IMR-90 (cell line): ENCODE measurements around the gene PLCH2. TPM values are rescaled to one million over a fixed set of nuclear protein-coding genes. Genes with fewer than 3 reads are reported as not detected.
A peak's percentile ranks its signal among the peaks of the same experiment; 100 is the strongest.

ENCODE experiments used
- ATAC-seq: fragments of 200-7000 bp; cut with Tn5 transposase; 2 replicates; pipeline ENCODE4 v1.9.1; 2020; ENCODE audit warnings: low read depth, mild to moderate bottlenecking, moderate library complexity
- BruUV-seq: library from RNA; stranded (reverse); fragments of 400-500 nt; replicated peaks from 2 replicates; lab custom pipeline; 2021; lab: Mats Ljungman, UMichigan
- CTCF ChIA-PET: fragments of 300-600 bp; formaldehyde crosslinking; extraction: SDS; loops from one replicate; lab custom pipeline; 2021; ENCODE audit warnings: antibody characterized with exemption; lab: Yijun Ruan, JAX
- POLR2A ChIA-PET: fragments of 300-600 bp; sonication (Branson Sonifier 250); formaldehyde crosslinking; loops from one replicate; lab custom pipeline; 2022; ENCODE audit warnings: antibody characterized with exemption; ENCODE audit not compliant: unreplicated experiment; lab: Charles Lee
- DNase-seq: peaks from one replicate; pipeline ENCODE4 v3.0.0; 2013
- H2AFZ ChIP-seq: replicated peaks from 2 replicates; pipeline ENCODE3; 2013; ENCODE audit warnings: low read length, mild to moderate bottlenecking; ENCODE audit not compliant: poor library complexity
- H2AK5ac ChIP-seq: 2 replicates; pipeline ENCODE4 v1.6.1; 2013; ENCODE audit warnings: low read depth, low read length, inconsistent platforms
- H2AK9ac ChIP-seq: replicated peaks from 2 replicates; pipeline ENCODE3; 2013; ENCODE audit warnings: mild to moderate bottlenecking, low read depth, low read length, moderate library complexity; ENCODE audit not compliant: poor library complexity
- H2BK120ac ChIP-seq: 2 replicates; pipeline ENCODE4 v1.6.1; 2013; ENCODE audit warnings: low read depth, low read length, inconsistent platforms
- H2BK15ac ChIP-seq: 3 replicates; pipeline ENCODE4 v1.6.1; 2013; ENCODE audit warnings: low read depth, low read length, inconsistent platforms
- H2BK20ac ChIP-seq: 2 replicates; pipeline ENCODE4 v1.6.1; 2013; ENCODE audit warnings: low read depth, mild to moderate bottlenecking, inconsistent platforms, low read length, moderate library complexity
- H2BK5ac ChIP-seq: 2 replicates; pipeline ENCODE4 v1.6.1; 2013; ENCODE audit warnings: mild to moderate bottlenecking, low read depth, low read length, inconsistent platforms; ENCODE audit not compliant: poor library complexity, severe bottlenecking
- H3K14ac ChIP-seq: replicated peaks from 2 replicates; pipeline ENCODE4 v1.6.1; 2013; ENCODE audit warnings: low read depth, low read length, inconsistent platforms
- H3K18ac ChIP-seq: 2 replicates; pipeline ENCODE4 v1.6.1; 2013; ENCODE audit warnings: low read depth, low read length, control low read depth
- H3K23ac ChIP-seq: 2 replicates; pipeline ENCODE4 v1.6.1; 2013; ENCODE audit warnings: low read depth, low read length, inconsistent platforms
- H3K27ac ChIP-seq: 2 replicates; pipeline ENCODE4 v1.5.1; 2013; ENCODE audit warnings: mild to moderate bottlenecking, control low read depth, low read length; ENCODE audit not compliant: insufficient read depth
- H3K27me3 ChIP-seq: 2 replicates; pipeline ENCODE4 v1.6.1; 2013; ENCODE audit warnings: low read length; ENCODE audit not compliant: control insufficient read depth, insufficient read depth
- H3K36me3 ChIP-seq: 2 replicates; pipeline ENCODE4 v1.6.1; 2013; ENCODE audit warnings: low read length, mixed read lengths; ENCODE audit not compliant: control insufficient read depth, insufficient read depth
- H3K4ac ChIP-seq: 2 replicates; pipeline ENCODE4 v1.6.1; 2013; ENCODE audit warnings: low read depth, low read length, inconsistent platforms
- H3K4me1 ChIP-seq: 2 replicates; pipeline ENCODE4 v1.6.1; 2013; ENCODE audit warnings: low read length, mixed read lengths; ENCODE audit not compliant: control insufficient read depth, insufficient read depth
- H3K4me2 ChIP-seq: 2 replicates; pipeline ENCODE4 v1.6.1; 2013; ENCODE audit warnings: low read depth, mild to moderate bottlenecking, control low read depth, low read length, moderate library complexity
- H3K4me3 ChIP-seq: 2 replicates; pipeline ENCODE4 v1.5.1; 2013; ENCODE audit warnings: low read depth, mild to moderate bottlenecking, control low read depth, low read length, moderate library complexity; ENCODE audit not compliant: insufficient read depth
- H3K56ac ChIP-seq: 2 replicates; pipeline ENCODE4 v1.6.1; 2013; ENCODE audit warnings: low read length, inconsistent platforms; ENCODE audit not compliant: insufficient read depth; ENCODE audit errors: extremely low read depth
- H3K79me1 ChIP-seq, 2 experiments: 2 replicates each; pipeline ENCODE4 v1.6.1; 2013; ENCODE audit warnings: low read length in 2 of 2, inconsistent platforms in 1 of 2, low read depth in 1 of 2
- H3K9ac ChIP-seq: 2 replicates; pipeline ENCODE4 v1.6.1; 2013; ENCODE audit warnings: low read depth, low read length, control low read depth
- H3K9me1 ChIP-seq: 2 replicates; pipeline ENCODE4 v1.6.1; 2013; ENCODE audit warnings: low read length, inconsistent platforms; ENCODE audit not compliant: insufficient read depth
- H3K9me3 ChIP-seq: 2 replicates; pipeline ENCODE4 v1.6.1; 2013; ENCODE audit warnings: low read length; ENCODE audit not compliant: control insufficient read depth, insufficient read depth
- H4K20me1 ChIP-seq: 2 replicates; pipeline ENCODE4 v1.6.1; 2013; ENCODE audit warnings: low read length, inconsistent platforms; ENCODE audit not compliant: insufficient read depth
- H4K5ac ChIP-seq: 2 replicates; pipeline ENCODE4 v1.6.1; 2013; ENCODE audit warnings: mild to moderate bottlenecking, low read depth, low read length, control low read depth
- H4K8ac ChIP-seq, 2 experiments: 2 replicates each; pipeline ENCODE4 v1.6.1; 2013; ENCODE audit warnings: low read depth in 2 of 2, low read length in 2 of 2, control low read depth in 1 of 2, inconsistent platforms in 1 of 2
- H4K91ac ChIP-seq: 2 replicates; pipeline ENCODE4 v1.6.1; 2013; ENCODE audit warnings: low read depth, low read length, inconsistent platforms; ENCODE audit not compliant: insufficient read depth
- BHLHE40 ChIP-seq: fragments of 150-350 bp; IDR thresholded peaks from 2 replicates; pipeline ENCODE4 v1.6.1; 2016; ENCODE audit warnings: mild to moderate bottlenecking, low read depth, low read length
- CEBPB ChIP-seq: IDR thresholded peaks from 2 replicates; pipeline ENCODE4 v1.6.1; 2012; ENCODE audit warnings: low read depth, low read length, improper control_type of control experiment
- CHD1 ChIP-seq: IDR thresholded peaks from 2 replicates; pipeline ENCODE4 v1.6.1; 2012; ENCODE audit warnings: low read depth, low read length, improper control_type of control experiment
- CTCF ChIP-seq: conservative IDR thresholded peaks from 2 replicates; pipeline ENCODE4 v1.5.1; 2012; ENCODE audit warnings: mild to moderate bottlenecking, low read depth, low read length, improper control_type of control experiment
- ELK1 ChIP-seq: fragments of 150-350 bp; IDR thresholded peaks from 2 replicates; pipeline ENCODE4 v1.6.1; 2016; ENCODE audit warnings: low read depth, mild to moderate bottlenecking, low read length, moderate library complexity, borderline replicate concordance
- MAFK ChIP-seq: IDR thresholded peaks from 2 replicates; pipeline ENCODE4 v1.6.1; 2012; ENCODE audit warnings: low read depth, low read length, improper control_type of control experiment
- MAZ ChIP-seq: IDR thresholded peaks from 2 replicates; pipeline ENCODE4 v1.6.1; 2012; ENCODE audit warnings: low read depth, mild to moderate bottlenecking, low read length, improper control_type of control experiment, moderate library complexity, borderline replicate concordance
- MXI1 ChIP-seq: IDR thresholded peaks from 2 replicates; pipeline ENCODE4 v1.6.1; 2012; ENCODE audit warnings: low read depth, mild to moderate bottlenecking, low read length, moderate library complexity, borderline replicate concordance
- RAD21 ChIP-seq: IDR thresholded peaks from 2 replicates; pipeline ENCODE4 v1.6.1; 2012; ENCODE audit warnings: low read length, improper control_type of control experiment
- RCOR1 ChIP-seq: IDR thresholded peaks from 2 replicates; pipeline ENCODE4 v1.6.1; 2012; ENCODE audit warnings: mild to moderate bottlenecking, low read length, improper control_type of control experiment; ENCODE audit not compliant: insufficient replicate concordance
- RFX5 ChIP-seq: IDR thresholded peaks from 2 replicates; pipeline ENCODE4 v1.8.0; 2012; ENCODE audit warnings: low read depth, mild to moderate bottlenecking, low read length, moderate library complexity
- whole genome bisulfite sequencing, 2 experiments: methylation state at CpG; one replicate each; pipeline versions ENCODE4 v1.1.5 to v1.1.7; 2013; ENCODE audit warnings: missing lambda C conversion rate in 2 of 2; ENCODE audit not compliant: insufficient read length in 1 of 2; ENCODE audit errors: extremely low coverage in 2 of 2; 5-methylcytosine and 5-hydroxymethylcytosine counted together
- dilution Hi-C: fragments of 300-500 bp; cut with HindIII; formaldehyde crosslinking; loops from one replicate; pipeline ENCODE4 v1.14.3; 2018; ENCODE audit warnings: low sequenced_read_pairs; ENCODE audit not compliant: unreplicated experiment
- in situ Hi-C: fragments of 300-500 bp; cut with MboI; formaldehyde crosslinking; loops from 3 replicates; pipeline ENCODE4 v1.14.3; 2019; ENCODE audit warnings: low sequenced_read_pairs, inconsistent platforms, mixed read lengths
- intact Hi-C: fragments of 100-400 bp; cut with micrococcal nuclease; formaldehyde crosslinking; loops from 2 replicates; pipeline ENCODE4 v1.10.0; 2022
- polyA plus RNA-seq, 3 experiments: library from polyadenylated mRNA; depleted of rRNA; stranded (reverse); fragments of >200 nt; gene quantifications; 2 replicates each; pipeline ENCODE4 v1.2.3, GENCODE V29; 2012; ENCODE audit warnings: low replicate concordance in 1 of 3
- total RNA-seq: library from RNA; depleted of rRNA; stranded (reverse); fragments of >200 nt; gene quantifications from 2 replicates; pipeline ENCODE4 v1.2.3, GENCODE V29; 2012

Gene PLCH2
- total and polyA plus RNA-seq, 2 of the 4 experiments (the other 2 are of a cell fraction): 0.18 to 1.9 TPM

GRCh38 chr1:2446394-2446793, 29.7 kb upstream of the PLCH2 start:
- CTCF ChIA-PET: no interaction called here
- H3K79me1 ChIP-seq: no peaks in the 10 kb centered on the region
- H3K18ac ChIP-seq: no peak overlapping the region
- no peak overlapping the region for H3K27ac ChIP-seq
- no peak overlapping the region for H4K5ac ChIP-seq
- intact Hi-C loops (no loop called here), dilution Hi-C loops (no loop called here), in situ Hi-C loops (loop anchor here (25.0 kb wide), 1 partner anchor 616 kb away; the partner anchor contains the start of gene PRDM16)
- H4K20me1 ChIP-seq: no peaks in the 10 kb centered on the region
- no TSS peak for BruUV-seq
- H3K23ac ChIP-seq: no peak overlapping the region
- peaks cover 9% of the 10 kb centered on the region for H3K4me1 ChIP-seq
- H3K14ac ChIP-seq: no peak overlapping the region
- H2BK5ac ChIP-seq: no peak overlapping the region
- H3K36me3 ChIP-seq: no peaks in the 10 kb centered on the region
- ATAC-seq (peak; percentile 12; the same call in 1 of the 2 replicates), DNase-seq (no peak)
- POLR2A ChIA-PET: no interaction called here
- no peak overlapping the region for H3K4me3 ChIP-seq
- no peak overlapping the region for H2AK5ac ChIP-seq
- H3K56ac ChIP-seq: no peak overlapping the region
- no peak overlapping the region for H4K8ac ChIP-seq
- H3K4me2 ChIP-seq: no peak overlapping the region
- no peaks in the 10 kb centered on the region for H3K9me3 ChIP-seq
- no peak overlapping the region for H3K9ac ChIP-seq
- H3K4ac ChIP-seq: no peak overlapping the region
- H2AK9ac ChIP-seq: peak overlapping the region; percentile 89
- H3K27me3 ChIP-seq: peaks cover 34% of the 10 kb centered on the region
- H3K9me1 ChIP-seq: peaks cover 4% of the 10 kb centered on the region; the same call in 1 of the 2 replicates
- H2BK15ac ChIP-seq: no peak overlapping the region
- no peak for TF ChIP-seq MAFK
- TF ChIP-seq MXI1: no peak
- TF ChIP-seq CTCF: no peak
- TF ChIP-seq ELK1: no peak
- no peak for TF ChIP-seq RCOR1
- no peak for TF ChIP-seq RAD21
- TF ChIP-seq CHD1: no peak
- TF ChIP-seq MAZ: no peak
- TF ChIP-seq RFX5: no peak
- no peak for TF ChIP-seq BHLHE40
- TF ChIP-seq CEBPB: no peak
- no peak overlapping the region for H2BK20ac ChIP-seq
- peak overlapping the region; percentile 68 for H2AFZ ChIP-seq
- peak overlapping the region; percentile 32; the same call in 1 of the 2 replicates for H2BK120ac ChIP-seq
- WGBS, 2 experiments: 43% methylated on average over 2 of the region's 13 CpGs; no CpG with 5 or more reads in 1 of the 2 experiments
- H4K91ac ChIP-seq: no peak overlapping the region
